H1 (cell line): ENCODE results near the gene ASTL. TPM values are rescaled to one million over a fixed set of nuclear protein-coding genes. Genes with fewer than 3 reads are reported as not detected.

Experiments
- CTCF ChIA-PET: fragments of 300-600 bp; sonication (Branson Sonifier 250); formaldehyde crosslinking; loops from one replicate; lab custom pipeline; 2021; ENCODE audit not compliant: partially characterized antibody; lab: Charles Lee
- POLR2A ChIA-PET: fragments of 300-600 bp; sonication (Branson Sonifier 250); formaldehyde crosslinking; loops from one replicate; lab custom pipeline; 2021; ENCODE audit warnings: inconsistent platforms; ENCODE audit not compliant: partially characterized antibody; lab: Charles Lee
- DNase-seq, 2 experiments: peaks; one replicate each; pipeline versions ENCODE4 v3.0.0 to v3.0.0-alpha.2; 2010 to 2022; ENCODE audit warnings: low spot score in 2 of 2, low read depth in 1 of 2, mixed read lengths in 1 of 2
- FAIRE-seq: peaks from 2 replicates; lab custom pipeline; 2011; peaks lifted over from hg19 to GRCh38; lab: Jason Lieb, UNC
- H2AFZ ChIP-seq: 2 replicates; pipeline ENCODE4 v1.8.1; 2012; ENCODE audit warnings: low read length, inconsistent platforms
- H2AK5ac ChIP-seq: 2 replicates; pipeline ENCODE4 v1.6.1; 2013; ENCODE audit warnings: low read depth, low read length
- H2BK120ac ChIP-seq: replicated peaks from 2 replicates; pipeline ENCODE3; 2013; ENCODE audit warnings: low read depth, low read length, inconsistent platforms
- H2BK12ac ChIP-seq: 2 replicates; pipeline ENCODE4 v1.6.1; 2013; ENCODE audit warnings: low read depth, low read length
- H2BK15ac ChIP-seq: 2 replicates; pipeline ENCODE4 v1.6.1; 2013; ENCODE audit warnings: low read length
- H2BK20ac ChIP-seq: 2 replicates; pipeline ENCODE4 v1.6.1; 2013; ENCODE audit warnings: low read length
- H2BK5ac ChIP-seq: 2 replicates; pipeline ENCODE4 v1.6.1; 2013; ENCODE audit warnings: low read depth, low read length
- H3K14ac ChIP-seq: 2 replicates; pipeline ENCODE4 v1.6.1; 2013; ENCODE audit warnings: inconsistent platforms; ENCODE audit not compliant: insufficient read length
- H3K18ac ChIP-seq: 2 replicates; pipeline ENCODE4 v1.6.1; 2013; ENCODE audit warnings: low read length; ENCODE audit errors: extremely low read depth
- H3K23ac ChIP-seq: 2 replicates; pipeline ENCODE4 v1.6.1; 2013; ENCODE audit warnings: inconsistent platforms; ENCODE audit not compliant: insufficient read length
- H3K23me2 ChIP-seq: 2 replicates; pipeline ENCODE4 v1.6.1; 2013; ENCODE audit warnings: low read depth, low read length
- H3K27ac ChIP-seq: 2 replicates; pipeline ENCODE4 v1.6.1; 2011; ENCODE audit warnings: low read depth, low read length, inconsistent platforms
- H3K27me3 ChIP-seq, 4 experiments: replicated peaks in 1 of 4; 1 replicate in 1 of 4; 2 replicates in 3 of 4; pipeline versions ENCODE4 v1.6.1 to v1.8.1; 2011 to 2013; ENCODE audit warnings: low read length in 3 of 4, mild to moderate bottlenecking in 3 of 4, inconsistent platforms in 2 of 4, mixed read lengths in 2 of 4, moderate library complexity in 1 of 4; ENCODE audit not compliant: control insufficient read depth in 3 of 4, insufficient read depth in 3 of 4; ENCODE audit errors: extremely low read depth in 1 of 4
- H3K36me3 ChIP-seq, 4 experiments: 2 replicates each; pipeline versions ENCODE4 v1.6.1 to v1.8.1; 2011 to 2013; ENCODE audit warnings: mild to moderate bottlenecking in 4 of 4, low read length in 3 of 4, moderate library complexity in 2 of 4, control low read depth in 1 of 4, inconsistent platforms in 1 of 4; ENCODE audit not compliant: insufficient read depth in 4 of 4, control insufficient read depth in 2 of 4
- H3K4ac ChIP-seq: replicated peaks from 2 replicates; pipeline ENCODE3; 2013; ENCODE audit warnings: low read length, low read depth, mixed read lengths, inconsistent platforms; ENCODE audit not compliant: insufficient read length
- H3K4me1 ChIP-seq, 4 experiments: replicated peaks in 1 of 4; 1 replicate in 1 of 4; 2 replicates in 3 of 4; pipeline versions ENCODE4 v1.6.1 to v1.8.1; 2011 to 2013; ENCODE audit warnings: low read length in 3 of 4, inconsistent platforms in 2 of 4, mixed read lengths in 1 of 4; ENCODE audit not compliant: insufficient read depth in 4 of 4, control insufficient read depth in 3 of 4
- H3K4me2 ChIP-seq, 2 experiments: 2 replicates each; pipeline versions ENCODE4 v1.6.1 to v1.8.1; 2011 to 2013; ENCODE audit warnings: low read depth in 2 of 2, low read length in 2 of 2, control low read depth in 1 of 2, inconsistent platforms in 1 of 2, mild to moderate bottlenecking in 1 of 2; ENCODE audit not compliant: insufficient read depth in 1 of 2
- H3K4me3 ChIP-seq, 4 experiments: fragments of 200-600, 300-600 bp in 1 of 4; sonication (generic), shearing (Covaris generic), sonication (Bioruptor Twin) in 1 of 4; 2 replicates each; pipeline versions ENCODE4 v1.5.1 to v1.8.1; 2011 to 2016; ENCODE audit warnings: low read length in 4 of 4, low read depth in 3 of 4, control low read depth in 2 of 4, inconsistent platforms in 2 of 4, mild to moderate bottlenecking in 2 of 4, mixed read lengths in 1 of 4, moderate library complexity in 1 of 4; ENCODE audit not compliant: insufficient read depth in 2 of 4; ENCODE audit errors: extremely low read depth in 1 of 4
- H3K56ac ChIP-seq: replicated peaks from 2 replicates; pipeline ENCODE3; 2013; ENCODE audit warnings: low read depth, mild to moderate bottlenecking, mixed read lengths, low read length, inconsistent platforms; ENCODE audit not compliant: insufficient read length
- H3K79me1 ChIP-seq: 2 replicates; pipeline ENCODE4 v1.6.1; 2013; ENCODE audit warnings: low read depth, low read length, control low read depth
- H3K79me2 ChIP-seq, 2 experiments: 2 replicates each; pipeline versions ENCODE4 v1.6.1 to v1.8.1; 2012 to 2013; ENCODE audit warnings: low read length in 2 of 2, mild to moderate bottlenecking in 2 of 2, inconsistent platforms in 1 of 2; ENCODE audit not compliant: insufficient read depth in 2 of 2, control insufficient read depth in 1 of 2
- H3K9ac ChIP-seq, 4 experiments: replicated peaks in 1 of 4; 1 replicate in 1 of 4; 2 replicates in 3 of 4; pipeline versions ENCODE4 v1.6.1 to v1.8.1; 2011 to 2013; ENCODE audit warnings: low read depth in 3 of 4, low read length in 3 of 4, control low read depth in 2 of 4, mild to moderate bottlenecking in 2 of 4, moderate library complexity in 2 of 4, inconsistent platforms in 1 of 4; ENCODE audit errors: extremely low read depth in 1 of 4
- H3K9me3 ChIP-seq, 2 experiments: 2 replicates each; pipeline versions ENCODE4 v1.6.1 to v1.8.1; 2012 to 2013; ENCODE audit warnings: mild to moderate bottlenecking in 2 of 2, moderate library complexity in 2 of 2, control low read depth in 1 of 2, inconsistent platforms in 1 of 2, low read depth in 1 of 2, low read length in 1 of 2, mixed read lengths in 1 of 2; ENCODE audit not compliant: insufficient read depth in 2 of 2
- H4K20me1 ChIP-seq, 2 experiments: replicated peaks in 1 of 2; 2 replicates each; pipeline versions ENCODE3 to v1.8.1; 2011 to 2013; ENCODE audit warnings: inconsistent platforms in 2 of 2, low read length in 2 of 2, mild to moderate bottlenecking in 1 of 2; ENCODE audit not compliant: insufficient read depth in 2 of 2, control insufficient read depth in 1 of 2
- H4K5ac ChIP-seq: 2 replicates; pipeline ENCODE4 v1.6.1; 2013; ENCODE audit warnings: low read length, low read depth, mixed read lengths, inconsistent platforms; ENCODE audit not compliant: insufficient read length
- H4K8ac ChIP-seq: 2 replicates; pipeline ENCODE4 v1.8.0; 2013; ENCODE audit warnings: mild to moderate bottlenecking, moderate library complexity, low read length, inconsistent platforms; ENCODE audit not compliant: insufficient read depth; ENCODE audit errors: extremely low read depth
- H4K91ac ChIP-seq: replicated peaks from 2 replicates; pipeline ENCODE3; 2013; ENCODE audit warnings: low read length, mixed read lengths, inconsistent platforms; ENCODE audit not compliant: insufficient read length
- CBX5 ChIP-seq: fragments of 300-800, 300-1000 bp; sonication (generic); IDR thresholded peaks from 2 replicates; pipeline ENCODE4 v1.7.1; 2016; ENCODE audit warnings: antibody characterized with exemption, low read length, low read depth
- RFX5 ChIP-seq: IDR thresholded peaks from 2 replicates; pipeline ENCODE4 v1.6.1; 2011; ENCODE audit warnings: low read depth, low read length, improper control_type of control experiment, borderline replicate concordance
- YY1 ChIP-seq: IDR thresholded peaks from 2 replicates; pipeline ENCODE4 v1.6.1; 2011; ENCODE audit warnings: low read depth, mild to moderate bottlenecking, low read length
- WGBS, 2 experiments: shearing (Covaris generic) in 1 of 2; methylation state at CpG; one replicate each; pipeline versions ENCODE4 v1.1.6 to v1.1.7; 2013 to 2015; ENCODE audit warnings: low lambda C conversion rate in 2 of 2, mixed read lengths in 2 of 2, inconsistent platforms in 1 of 2, low coverage in 1 of 2, missing lambda C conversion rate in 1 of 2; ENCODE audit not compliant: insufficient replicate concordance in 2 of 2, insufficient coverage in 1 of 2, insufficient read length in 1 of 2; ENCODE audit errors: extremely low coverage in 1 of 2, missing lambda C conversion rate in 1 of 2; 5-methylcytosine and 5-hydroxymethylcytosine counted together
- polyA plus RNA-seq, 7 experiments: library from polyadenylated mRNA; depleted of rRNA in 3 of 7; stranded (reverse) in 5 of 7; unstranded in 2 of 7; fragments of >200 nt in 5 of 7; fragments of 200-250 nt in 2 of 7; gene quantifications; 1 replicate in 5 of 7; 2 replicates in 1 of 7; 4 replicates in 1 of 7; pipeline versions ENCODE4 v1.2.1 to v1.2.3, GENCODE V29; 2011 to 2013; ENCODE audit warnings: missing spikeins in 2 of 7, mixed read lengths in 2 of 7
- total RNA-seq: library from RNA; stranded (reverse); fragmentation: NEBNext Ultra II Directional; extraction: Animal tissue kit (Norgen Biotek cat#: 25700); gene quantifications from 2 replicates; pipeline ENCODE4 v1.2.1, GENCODE V29; 2021

ASTL gene
- total and polyA plus RNA-seq, 2 of the 8 experiments (the other 6 are each of a cell fraction or from before 2014, with no cell fraction given), result 0.60 to 1.4 TPM

DNA sequence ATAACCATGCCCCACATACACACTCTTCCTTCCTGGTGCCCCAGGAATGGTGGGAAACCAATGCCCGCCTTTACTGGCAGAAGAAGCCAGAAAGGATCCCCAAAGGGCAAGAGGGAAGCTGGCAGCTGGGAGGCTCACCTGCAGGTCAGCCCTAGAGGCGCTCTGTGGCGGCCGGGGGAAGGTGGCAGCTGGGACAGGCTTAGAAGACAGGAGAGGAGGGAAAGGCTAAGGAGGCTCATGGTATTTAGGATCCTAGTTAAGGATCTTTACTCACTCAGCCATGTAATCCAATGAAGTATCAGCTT, 45.8 kb downstream of the ASTL start:
- Histone ChIP-seq H3K4me1 (peaks cover 3 to 24% (median 10%) of the 10 kb centered on the region in 4 experiments), H3K79me2 (no peaks in the 10 kb centered on the region), H3K27ac (no peak overlapping the region), H4K5ac (no peak overlapping the region), H3K4me3 (no peak overlapping the region), H3K9ac (no peak overlapping the region), H3K9me3 (no peaks in the 10 kb centered on the region), H2AK5ac (no peak overlapping the region), H4K91ac (no peak overlapping the region), H2BK20ac (0 out of 2 replicates have a peak overlapping the region, but pooled peaks have one; percentile 48), H2BK12ac (0 out of 2 replicates have a peak overlapping the region, but pooled peaks have one; percentile 68), H4K20me1 (no peaks in the 10 kb centered on the region), H3K4ac (no peak overlapping the region), H3K23me2 (no peaks in the 10 kb centered on the region), H2BK5ac (0 out of 2 replicates have a peak overlapping the region, but pooled peaks have one; percentile 20), H3K79me1 (no peaks in the 10 kb centered on the region), H3K18ac (no peak overlapping the region; the same call in 1 of the 2 replicates), H3K27me3 (no peaks in the 10 kb centered on the region; a peak in 1 of 7 replicates), H4K8ac (no peak overlapping the region), H2BK15ac (peak overlapping the region; percentile 92; the same call in 1 of the 2 replicates), H2AFZ (no peak overlapping the region), H3K56ac (no peak overlapping the region), H3K14ac (no peak overlapping the region), H3K36me3 (no peaks in the 10 kb centered on the region), H3K23ac (no peak overlapping the region), H3K4me2 (no peak overlapping the region), H2BK120ac (no peak overlapping the region)
- POLR2A ChIA-PET, result interaction anchor here (1.3 to 1.7 kb wide), 2 partner anchors 9 to 16 kb away, joined by 3 to 11 read pairs; no protein-coding TSS in a partner anchor
- DNase-seq (no peak), FAIRE-seq (no peak)
- CTCF ChIA-PET, result interaction anchor here (0.6 to 2.5 kb wide), 12 partner anchors 10 to 83 kb away, joined by 3 to 12 read pairs (median 6); partner anchors contain the start of gene ADRA2B
- WGBS, 2 experiments, result 91% methylated on average over 4 of the region's 4 CpGs; no CpG with 5 or more reads in 1 of the 2 experiments
- no peak for TF ChIP-seq CBX5
- no peak for TF ChIP-seq YY1
- TF ChIP-seq RFX5, result no peak
